Panc1 (cell line): ENCODE measurements around the gene GLIPR1. TPM values are rescaled to one million over a fixed set of nuclear protein-coding genes. Genes with fewer than 3 reads are reported as not detected.

ENCODE experiments used
- ATAC-seq: fragments of 200-7000 bp; cut with Tn5 transposase; 2 replicates; pipeline ENCODE4 v1.9.1; 2020; ENCODE audit warnings: mild to moderate bottlenecking, moderate library complexity
- BruUV-seq: library from RNA; stranded (reverse); fragments of 400-500 nt; replicated peaks from 2 replicates; lab custom pipeline; 2021; lab: Mats Ljungman, UMichigan
- CTCF ChIA-PET: fragments of 300-600 bp; sonication (Branson Sonifier 250); formaldehyde crosslinking; loops from one replicate; lab custom pipeline; 2022; ENCODE audit warnings: antibody characterized with exemption; lab: Charles Lee
- POLR2A ChIA-PET: fragments of 300-600 bp; sonication (Branson Sonifier 250); formaldehyde crosslinking; loops from one replicate; lab custom pipeline; 2022; ENCODE audit warnings: antibody characterized with exemption; lab: Charles Lee
- DNase-seq: peaks from one replicate; pipeline ENCODE4 v3.0.0-alpha.2; 2010; ENCODE audit warnings: low read depth, low spot score
- H3K27ac ChIP-seq: 2 replicates; pipeline ENCODE4 v1.5.1; 2011; ENCODE audit warnings: mild to moderate bottlenecking, low read length, inconsistent platforms
- H3K27me3 ChIP-seq: fragments of 200-500 bp; sonication (Bioruptor generic); 2 replicates; pipeline ENCODE4 v1.6.0; 2014; ENCODE audit warnings: low read length, inconsistent platforms; ENCODE audit not compliant: control insufficient read depth, insufficient read depth
- H3K36me3 ChIP-seq: fragments of 200-500 bp; sonication (Bioruptor generic); 2 replicates; pipeline ENCODE4 v1.5.1; 2014; ENCODE audit warnings: inconsistent platforms, mild to moderate bottlenecking, low read length, moderate library complexity; ENCODE audit not compliant: control insufficient read depth, insufficient read depth
- H3K4me1 ChIP-seq: 2 replicates; pipeline ENCODE4 v1.5.1; 2011; ENCODE audit warnings: inconsistent platforms, mild to moderate bottlenecking, low read length, moderate library complexity; ENCODE audit not compliant: control insufficient read depth, insufficient read depth
- H3K4me3 ChIP-seq, 2 experiments: 2 replicates each; pipeline ENCODE4 v1.5.1; 2011 to 2012; ENCODE audit warnings: low read depth in 2 of 2, low read length in 2 of 2, mild to moderate bottlenecking in 2 of 2, inconsistent platforms in 1 of 2, moderate library complexity in 1 of 2
- H3K9me3 ChIP-seq: fragments of 200-500 bp; sonication (Bioruptor generic); 2 replicates; pipeline ENCODE4 v1.5.1; 2014; ENCODE audit warnings: low read depth, mild to moderate bottlenecking, inconsistent platforms, low read length, moderate library complexity; ENCODE audit not compliant: control insufficient read depth, insufficient read depth
- CTCF ChIP-seq: fragments of 450-650 bp; IDR thresholded peaks from 2 replicates; pipeline ENCODE4 v1.5.1; 2017; ENCODE audit warnings: mild to moderate bottlenecking
- POLR2AphosphoS5 ChIP-seq: IDR thresholded peaks from 2 replicates; pipeline ENCODE4 v1.6.1; 2012; ENCODE audit warnings: mild to moderate bottlenecking, low read depth, low read length, moderate library complexity
- REST ChIP-seq, 2 experiments: IDR thresholded peaks; 2 replicates each; pipeline ENCODE4 v1.6.1; 2011 to 2012; ENCODE audit warnings: low read depth in 2 of 2, control low read depth in 1 of 2, low read length in 1 of 2, mild to moderate bottlenecking in 1 of 2, moderate library complexity in 1 of 2; ENCODE audit not compliant: insufficient read depth in 1 of 2
- SIN3A ChIP-seq: IDR thresholded peaks from 2 replicates; pipeline ENCODE4 v1.6.1; 2012; ENCODE audit warnings: low read depth, mild to moderate bottlenecking, low read length, moderate library complexity, borderline replicate concordance; ENCODE audit not compliant: insufficient read depth
- TCF7L2 ChIP-seq: IDR thresholded peaks from 2 replicates; pipeline ENCODE4 v1.6.1; 2011; ENCODE audit warnings: mild to moderate bottlenecking, low read depth, low read length, inconsistent platforms
- in situ Hi-C: cut with HindIII; loops from 2 replicates; pipeline ENCODE4 v1.10.0; 2016; ENCODE audit warnings: low sequenced_read_pairs, low pct_unique_long_range_greater_than_20kb
- intact Hi-C: fragments of 100-400 bp; cut with micrococcal nuclease; formaldehyde crosslinking; loops from one replicate; pipeline ENCODE4 v1.10.0; 2022; ENCODE audit not compliant: unreplicated experiment
- total RNA-seq: library from RNA; stranded (reverse); gene quantifications from one replicate; pipeline ENCODE4 v1.2.1, GENCODE V29; 2021; ENCODE audit not compliant: unreplicated experiment

GLIPR1 gene
- total RNA-seq, 1 experiment from 2014 or later = 11.5 TPM

DNA sequence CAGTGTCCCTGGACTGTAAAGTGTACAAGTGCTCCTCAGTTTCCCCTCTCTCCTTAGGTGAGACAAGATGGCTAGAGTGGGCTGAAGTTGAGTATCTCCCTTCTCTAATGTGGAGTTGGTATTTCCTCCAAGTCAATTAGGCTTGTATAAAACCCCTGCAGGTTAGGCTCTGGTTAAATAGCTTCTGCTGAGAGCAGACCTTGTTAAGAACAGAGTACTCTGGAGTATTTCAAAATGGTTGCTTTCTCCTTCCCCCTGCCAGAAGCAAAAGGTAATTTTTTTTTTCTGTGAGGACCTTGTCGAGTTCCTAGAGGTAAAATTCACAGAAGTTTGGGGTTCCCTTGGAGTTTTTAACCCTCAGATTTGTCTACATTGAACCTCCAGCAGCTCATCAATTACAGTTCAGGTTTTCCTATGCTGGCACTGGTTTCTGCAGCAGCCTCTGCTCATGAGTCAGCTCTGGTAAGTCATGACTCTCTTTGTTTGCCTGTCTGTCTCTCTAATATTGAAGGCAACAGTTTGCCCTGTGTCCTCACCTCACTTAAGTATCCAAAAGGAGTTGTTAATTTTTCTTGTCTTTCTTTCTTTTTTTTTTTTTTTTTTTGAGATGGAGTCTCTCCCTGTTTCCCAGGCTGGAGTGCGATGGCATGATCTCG is 27.8 kb upstream of the GLIPR1 start:
- H3K36me3 ChIP-seq = no peaks in the 10 kb centered on the region
- in situ Hi-C loops (no loop called here), intact Hi-C loops (no loop called here)
- POLR2A ChIA-PET = interaction anchor here (0.5 to 0.9 kb wide), 2 partner anchors 11 to 62 kb away, joined by 3 to 11 read pairs; partner anchors contain the start of gene GLIPR1L2
- H3K27ac ChIP-seq = peak overlapping the region; percentile 27; the same call in 1 of the 2 replicates
- no peaks in the 10 kb centered on the region for H3K4me1 ChIP-seq
- peaks cover 11% of the 10 kb centered on the region; the same call in 1 of the 2 replicates for H3K9me3 ChIP-seq
- no peak overlapping the region for H3K4me3 ChIP-seq
- BruUV-seq = no TSS peak
- H3K27me3 ChIP-seq = no peaks in the 10 kb centered on the region
- CTCF ChIA-PET = interaction anchor here (0.6 kb wide), 1 partner anchor 57 kb away, joined by 4 read pairs; no protein-coding TSS in a partner anchor
- TF ChIP-seq POLR2AphosphoS5 (no peak), SIN3A (no peak), REST (IDR thresholded peaks at IDR 0.05; ENCODE audit: insufficient read depth in 1 of 2, low read depth in 2 of 2, low read length in 1 of 2) (no peak), CTCF (no peak), TCF7L2 (no peak)
- DNase-seq = no peak
- peak; percentile 76; the same call in 1 of the 2 replicates for ATAC-seq

GRCh38 chr12:75455839-75456238 is 24.7 kb upstream of the GLIPR1 start:
- no peaks in the 10 kb centered on the region for H3K36me3 ChIP-seq
- ChIA-PET POLR2A (no interaction called here), CTCF (no interaction called here)
- intact Hi-C loops (no loop called here), in situ Hi-C loops (no loop called here)
- ATAC-seq (no peak), DNase-seq (no peak)
- no peak overlapping the region for H3K4me3 ChIP-seq
- no peaks in the 10 kb centered on the region for H3K27me3 ChIP-seq
- no TSS peak for BruUV-seq
- H3K27ac ChIP-seq = no peak overlapping the region
- H3K9me3 ChIP-seq = peaks cover 11% of the 10 kb centered on the region; the same call in 1 of the 2 replicates
- no peaks in the 10 kb centered on the region; the same call in 1 of the 2 replicates for H3K4me1 ChIP-seq
- TF ChIP-seq REST (IDR thresholded peaks at IDR 0.05; ENCODE audit: insufficient read depth in 1 of 2, low read depth in 2 of 2, low read length in 1 of 2) = no peak
- TF ChIP-seq TCF7L2 = no peak
- TF ChIP-seq CTCF = no peak
- no peak for TF ChIP-seq POLR2AphosphoS5
- no peak for TF ChIP-seq SIN3A
